GM06990 (cell line): ENCODE results near the gene CPA1.

Experiments
- DNase-seq: peaks from one replicate; pipeline ENCODE4 v3.0.0-alpha.2; 2011; ENCODE audit not compliant: insufficient read length; ENCODE audit errors: extremely low read depth
- H3K27me3 ChIP-seq: replicated peaks from 2 replicates; pipeline ENCODE4 v1.6.0; 2011; ENCODE audit warnings: low read length; ENCODE audit not compliant: control insufficient read depth, insufficient read depth
- H3K36me3 ChIP-seq: 2 replicates; pipeline ENCODE4 v1.5.1; 2011; ENCODE audit warnings: low read length; ENCODE audit not compliant: control insufficient read depth, insufficient read depth
- H3K4me3 ChIP-seq: replicated peaks from 2 replicates; pipeline ENCODE4 v1.5.1; 2011; ENCODE audit warnings: low read depth, mild to moderate bottlenecking, control low read depth, low read length
- CTCF ChIP-seq: IDR thresholded peaks from 2 replicates; pipeline ENCODE4 v1.5.1; 2011; ENCODE audit warnings: low read length, control low read depth, mild to moderate bottlenecking, inconsistent platforms; ENCODE audit not compliant: insufficient read depth, poor library complexity, severe bottlenecking

CPA1 gene

GRCh38 chr7:130345725-130346124 lies 34.6 kb upstream of the CPA1 start:
- DNase-seq: no peak
- no peaks in the 10 kb centered on the region for H3K27me3 ChIP-seq
- TF ChIP-seq CTCF: no peak
- no peak overlapping the region for H3K4me3 ChIP-seq
- no peaks in the 10 kb centered on the region for H3K36me3 ChIP-seq

- H3K27me3 ChIP-seq: no peaks in the 10 kb centered on the region
- no peaks in the 10 kb centered on the region for H3K36me3 ChIP-seq
- no peak overlapping the region for H3K4me3 ChIP-seq
- TF ChIP-seq CTCF: no peak
- no peak for DNase-seq
Observed at GRCh38 chr7:130346177-130346905, 34.0 kb upstream of the CPA1 start.

GRCh38 chr7:130346941-130347340 lies 33.4 kb upstream of the CPA1 start:
- no peak for TF ChIP-seq CTCF
- H3K4me3 ChIP-seq: no peak overlapping the region
- H3K27me3 ChIP-seq: no peaks in the 10 kb centered on the region
- no peak for DNase-seq
- H3K36me3 ChIP-seq: no peaks in the 10 kb centered on the region

- no peaks in the 10 kb centered on the region for H3K36me3 ChIP-seq
- TF ChIP-seq CTCF: no peak
- peak; percentile 47 for DNase-seq
- peak overlapping the region; percentile 8; the same call in 1 of the 2 replicates for H3K4me3 ChIP-seq
- no peaks in the 10 kb centered on the region for H3K27me3 ChIP-seq
Observed at GRCh38 chr7:130349911-130350782, 30.1 kb upstream of the CPA1 start.

GRCh38 chr7:130350945-130351790 lies 29.1 kb upstream of the CPA1 start:
- DNase-seq: peak; percentile 58
- no peaks in the 10 kb centered on the region for H3K36me3 ChIP-seq
- no peak overlapping the region for H3K4me3 ChIP-seq
- no peaks in the 10 kb centered on the region for H3K27me3 ChIP-seq
- TF ChIP-seq CTCF: no peak
